Colon (tissue), 2 donors: ENCODE data around the gene ZFHX3.

Experiments used
- FAIRE-seq: peaks from 2 replicates; lab custom pipeline; 2012; peaks lifted over from hg19 to GRCh38; lab: Jason Lieb, UNC
- donor health status: control.
- donor health status: control.

Gene ZFHX3

DNA sequence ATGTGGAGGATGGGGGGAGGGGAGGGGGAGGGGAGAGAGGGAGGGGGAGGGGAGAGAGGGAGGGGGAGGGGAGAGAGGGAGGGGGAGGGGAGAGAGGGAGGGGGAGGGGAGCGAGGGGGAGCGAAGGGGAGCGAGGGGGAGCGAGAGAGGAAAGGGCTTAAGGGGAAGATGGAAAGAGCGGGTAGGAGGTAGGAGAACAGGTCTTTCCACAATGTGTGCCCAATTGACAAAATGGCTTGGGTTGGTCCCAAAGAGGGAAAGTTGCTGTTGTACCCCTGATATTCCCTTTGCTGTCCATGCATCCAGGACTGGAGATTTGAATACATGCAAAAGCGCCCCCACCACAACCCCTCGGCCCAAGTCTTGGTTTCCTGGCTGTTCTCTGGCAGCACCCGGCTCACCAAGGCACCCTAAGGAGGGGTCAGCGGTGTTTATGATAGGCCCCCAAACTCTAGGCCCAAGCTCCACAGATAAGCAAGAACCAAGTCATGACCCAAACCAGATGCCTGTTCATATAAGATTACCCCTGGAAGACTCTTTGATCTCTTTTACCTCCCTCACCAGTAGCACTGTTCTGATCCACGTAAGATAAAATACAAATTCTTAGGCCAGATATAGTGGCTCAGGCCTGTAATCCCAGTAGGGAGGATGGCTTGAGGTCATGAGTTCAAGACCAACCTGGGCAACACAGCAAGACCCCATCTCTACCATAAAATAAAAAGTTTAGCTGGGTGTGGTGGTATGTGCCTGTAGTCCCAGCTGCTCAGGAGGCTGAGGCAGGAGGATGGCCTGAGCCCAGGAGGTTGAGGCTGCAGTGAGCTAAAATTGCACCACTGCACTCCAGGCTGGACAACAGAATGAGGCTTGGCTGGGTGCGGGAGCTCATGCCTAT is 119.6 kb downstream of the ZFHX3 start:
- FAIRE-seq: no peak

DNA sequence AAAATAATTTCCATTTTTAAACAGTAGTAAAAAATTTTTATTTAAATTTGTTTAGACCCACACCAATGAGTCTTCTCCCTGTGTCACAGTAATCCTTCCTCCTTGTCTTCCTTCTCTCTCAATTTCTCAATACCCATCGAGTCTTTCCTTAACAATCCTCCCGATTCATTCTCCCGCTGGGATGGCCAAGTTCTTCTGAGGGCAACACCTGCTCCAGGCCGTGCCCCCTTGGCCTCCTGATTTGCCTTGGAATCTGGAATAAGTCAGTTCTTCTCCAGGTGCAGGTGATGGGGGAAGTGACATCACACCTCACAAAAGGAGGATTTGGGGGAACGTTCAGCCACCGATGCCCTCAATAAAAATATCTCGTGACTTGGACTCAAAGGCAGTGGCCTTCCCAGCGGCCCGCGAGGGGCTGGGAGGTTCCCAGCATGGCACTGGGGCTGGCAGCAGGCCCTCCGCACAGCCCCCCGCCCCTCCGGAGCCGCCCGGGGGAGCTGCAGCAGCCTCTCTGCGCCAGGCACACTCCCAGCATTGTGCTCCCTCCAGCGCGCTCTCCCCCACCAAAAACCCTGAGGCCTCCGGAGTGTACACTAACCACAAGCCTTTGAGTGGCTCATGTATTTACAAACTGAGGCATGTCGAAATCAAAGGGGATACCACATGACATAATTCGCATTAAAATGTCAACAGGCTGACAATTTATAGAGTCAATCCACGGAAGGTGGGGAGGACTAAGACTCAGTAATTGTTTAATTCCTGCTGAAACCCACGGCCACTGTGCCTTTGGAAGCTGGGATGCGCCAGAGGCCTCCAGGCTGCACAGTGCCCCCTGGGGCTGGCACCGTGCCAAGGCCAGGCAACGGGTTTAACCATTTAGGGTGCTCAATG is 120.5 kb downstream of the ZFHX3 start:
- no peak for FAIRE-seq

DNA sequence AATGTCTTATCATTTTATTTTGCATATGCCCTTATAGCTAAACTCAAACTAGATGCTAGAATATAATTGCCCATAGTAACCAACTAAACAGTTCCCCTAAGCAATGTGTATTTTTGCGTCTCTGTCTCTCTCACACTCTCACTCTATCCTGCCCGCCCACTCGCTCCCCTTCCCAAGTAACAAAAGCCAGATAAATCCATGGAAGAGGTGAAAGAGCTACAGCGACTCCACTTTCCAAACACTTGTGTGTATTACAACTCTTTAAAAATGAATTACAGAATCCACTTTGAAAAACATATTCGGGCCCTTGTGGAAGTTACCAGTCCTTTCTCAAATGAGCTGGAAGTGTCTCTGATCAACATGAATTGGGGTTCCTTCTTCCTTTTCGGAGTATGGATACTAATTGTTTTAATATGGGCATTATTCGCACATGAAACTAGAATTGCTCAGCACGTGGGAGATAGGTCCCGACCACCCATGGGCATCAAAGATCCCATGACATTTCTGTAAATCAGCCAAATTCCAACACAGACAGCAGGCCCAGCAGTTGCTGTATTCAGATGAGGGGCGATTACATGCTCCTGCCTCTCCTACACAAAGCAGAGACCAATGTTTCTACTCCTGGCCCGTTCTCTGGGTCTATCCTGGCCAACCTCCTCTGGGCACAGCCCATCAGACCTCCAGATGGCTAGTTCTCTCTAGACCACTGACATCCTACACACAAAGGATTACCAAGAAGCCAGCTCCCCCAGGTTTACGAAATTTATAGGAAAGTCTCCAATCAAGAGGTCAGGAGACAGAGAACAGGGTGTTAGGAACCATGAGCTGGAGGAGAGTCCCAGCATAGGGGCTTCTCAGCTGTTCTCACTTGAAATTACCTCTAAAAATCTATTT is 121.5 kb downstream of the ZFHX3 start:
- FAIRE-seq: no peak

DNA sequence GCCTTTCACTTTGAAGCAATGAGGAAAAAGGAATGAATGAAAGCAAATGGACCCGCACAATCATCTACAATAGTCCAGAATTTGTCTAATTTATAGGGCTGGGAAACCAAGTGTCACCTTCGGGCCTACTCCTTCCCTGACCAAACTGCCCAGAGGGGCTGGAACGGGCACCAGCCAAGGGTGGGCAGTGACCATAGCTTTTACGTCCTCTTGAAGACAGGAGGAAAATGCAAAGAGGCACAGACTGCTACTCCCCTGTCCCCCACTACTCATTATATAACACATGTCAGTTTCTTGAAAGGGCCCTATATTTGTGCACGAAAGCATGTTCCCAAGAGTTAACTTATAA is 122.3 kb downstream of the ZFHX3 start:
- FAIRE-seq: no peak

DNA sequence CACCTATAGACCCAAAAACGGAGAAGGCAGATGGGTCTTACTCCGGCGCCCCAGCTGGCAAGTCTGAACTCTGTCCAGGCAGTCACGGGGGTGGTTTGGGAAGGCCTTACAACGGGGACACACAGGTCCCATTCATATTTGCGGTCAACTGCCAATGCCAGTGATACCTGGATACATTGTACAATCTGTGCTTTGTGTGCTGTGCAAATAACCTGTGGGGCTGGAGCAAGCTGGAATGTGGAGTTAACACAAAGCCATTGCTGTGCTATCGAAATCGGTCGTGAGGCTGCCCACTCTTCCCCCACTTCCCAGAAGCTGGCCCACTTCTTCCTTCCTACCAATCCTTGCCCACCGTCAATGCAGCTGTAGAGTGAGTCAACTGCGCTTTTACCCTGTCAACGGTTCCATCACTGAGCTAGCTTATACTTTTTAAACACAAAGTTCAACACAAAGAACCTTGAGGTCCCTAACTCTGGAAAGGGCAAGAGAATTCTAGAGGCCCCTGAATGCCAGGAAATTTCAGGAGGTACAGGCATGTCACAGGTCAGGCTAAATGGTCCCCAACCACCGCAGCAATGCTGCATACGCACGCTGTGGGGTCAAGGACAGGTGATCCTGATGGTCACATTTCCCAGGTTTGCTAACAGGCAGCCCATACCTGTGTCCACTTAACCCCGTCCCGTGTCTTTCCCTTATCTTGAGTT is 122.8 kb downstream of the ZFHX3 start:
- FAIRE-seq: no peak

GRCh38 chr16:72924537-72924926 is 123.4 kb downstream of the ZFHX3 start:
- no peak for FAIRE-seq

- no peak for FAIRE-seq
These were observed 124.2 kb downstream of the ZFHX3 start for GRCh38 chr16:72923757-72924156.

DNA sequence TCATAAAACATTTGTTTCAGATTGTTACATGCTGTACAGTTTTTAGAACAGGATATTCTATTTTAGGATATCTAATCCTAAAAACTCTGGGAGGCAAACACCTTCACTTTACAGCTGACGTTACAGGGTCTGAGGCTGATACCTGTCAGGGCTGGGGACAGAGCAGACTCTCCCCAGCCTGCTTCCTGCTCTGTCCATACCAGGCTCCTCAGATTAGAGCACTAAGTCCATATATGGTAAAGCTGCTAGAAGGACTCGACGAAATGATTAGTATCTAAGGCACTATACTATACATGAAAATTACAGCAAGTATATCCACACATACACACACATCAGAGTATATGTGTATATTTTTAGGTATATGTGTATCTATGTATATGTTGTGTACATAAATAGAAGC is 125.2 kb downstream of the ZFHX3 start:
- no peak for FAIRE-seq

GRCh38 chr16:72921620-72922019 is 126.3 kb downstream of the ZFHX3 start:
- FAIRE-seq: no peak

- no peak for FAIRE-seq
These were observed 126.8 kb downstream of the ZFHX3 start for GRCh38 chr16:72921106-72921505.

GRCh38 chr16:72917051-72917450 is 130.9 kb downstream of the ZFHX3 start:
- FAIRE-seq: no peak

DNA sequence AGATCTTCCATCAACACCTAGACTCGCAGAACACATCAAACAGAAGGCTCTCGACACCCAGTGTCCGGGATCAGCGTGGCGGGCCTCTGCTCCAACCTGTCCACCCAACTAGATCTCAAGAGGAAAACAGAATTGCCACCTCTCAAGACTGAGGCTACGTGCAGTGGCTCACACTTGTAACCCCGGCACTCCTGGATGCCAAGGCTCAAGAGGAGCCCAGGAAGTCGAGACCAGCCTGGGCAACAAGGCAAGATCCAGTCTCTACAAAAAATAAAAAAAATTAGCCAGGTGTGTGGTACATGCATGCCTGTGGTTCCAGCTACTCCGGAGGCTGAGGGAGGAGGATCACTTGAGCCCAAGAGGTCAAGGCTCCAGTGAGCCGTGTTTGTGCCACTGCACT is 132.6 kb downstream of the ZFHX3 start:
- no peak for FAIRE-seq

- FAIRE-seq: no peak
These were observed 134.4 kb downstream of the ZFHX3 start for GRCh38 chr16:72913551-72913950.

- no peak for FAIRE-seq
These were observed 136.0 kb downstream of the ZFHX3 start for GRCh38 chr16:72911971-72912370.

DNA sequence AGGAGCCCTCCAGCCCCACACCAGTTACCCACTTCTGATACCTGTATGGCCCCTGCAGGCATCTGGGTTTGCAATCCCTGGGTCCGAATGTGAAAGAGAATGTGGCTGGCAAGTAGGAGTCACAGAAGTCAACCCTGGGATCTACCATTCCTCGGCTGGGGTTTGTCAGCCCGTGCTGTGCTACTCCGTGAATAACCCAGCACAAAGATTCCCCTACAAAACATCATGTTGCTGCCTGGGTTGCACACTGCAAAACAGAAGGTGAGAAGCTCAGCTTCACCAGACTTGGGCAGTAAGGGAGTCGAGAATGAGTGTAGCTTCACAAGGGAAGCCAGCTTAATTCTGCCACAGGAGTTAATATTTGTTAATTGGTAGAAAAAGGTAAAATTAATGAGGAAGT is 137.1 kb downstream of the ZFHX3 start:
- no peak for FAIRE-seq

DNA sequence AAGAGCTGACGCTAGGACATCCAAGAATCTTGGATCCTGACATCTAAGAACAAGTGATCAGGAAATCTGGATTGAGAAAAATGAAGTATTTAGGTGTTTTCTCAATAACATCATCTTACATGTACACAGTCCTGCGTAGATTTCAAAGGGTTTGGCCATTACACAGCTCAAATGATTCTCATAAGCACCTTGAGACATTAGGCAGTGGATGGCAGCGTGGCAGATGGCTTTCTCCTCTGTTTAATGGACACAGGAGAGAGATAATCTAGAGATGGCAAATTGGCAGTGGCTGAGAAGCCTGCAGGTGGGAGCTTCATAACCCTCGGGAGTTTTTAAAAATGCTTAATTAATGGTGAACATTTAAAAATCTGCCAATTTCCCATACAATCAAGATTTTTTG is 137.5 kb downstream of the ZFHX3 start:
- no peak for FAIRE-seq

DNA sequence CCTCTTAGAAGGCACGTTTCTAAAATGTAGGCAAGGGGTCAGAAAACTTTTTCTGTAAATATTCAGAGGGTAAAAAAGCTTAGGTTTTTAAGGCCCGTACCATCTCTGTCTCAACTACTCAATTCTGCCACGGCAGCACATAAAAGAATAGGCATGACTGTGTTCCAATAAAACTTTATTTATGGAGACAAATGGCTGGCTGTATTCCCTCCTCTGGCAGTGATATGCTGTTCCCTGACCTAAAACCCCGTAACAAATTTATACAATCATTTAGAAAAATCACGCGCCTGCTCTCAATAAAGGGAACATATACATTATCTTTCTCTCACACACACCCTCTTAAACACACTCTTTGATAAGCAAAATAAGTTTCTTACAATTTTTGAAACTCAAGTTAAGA is 138.7 kb downstream of the ZFHX3 start:
- FAIRE-seq: no peak

DNA sequence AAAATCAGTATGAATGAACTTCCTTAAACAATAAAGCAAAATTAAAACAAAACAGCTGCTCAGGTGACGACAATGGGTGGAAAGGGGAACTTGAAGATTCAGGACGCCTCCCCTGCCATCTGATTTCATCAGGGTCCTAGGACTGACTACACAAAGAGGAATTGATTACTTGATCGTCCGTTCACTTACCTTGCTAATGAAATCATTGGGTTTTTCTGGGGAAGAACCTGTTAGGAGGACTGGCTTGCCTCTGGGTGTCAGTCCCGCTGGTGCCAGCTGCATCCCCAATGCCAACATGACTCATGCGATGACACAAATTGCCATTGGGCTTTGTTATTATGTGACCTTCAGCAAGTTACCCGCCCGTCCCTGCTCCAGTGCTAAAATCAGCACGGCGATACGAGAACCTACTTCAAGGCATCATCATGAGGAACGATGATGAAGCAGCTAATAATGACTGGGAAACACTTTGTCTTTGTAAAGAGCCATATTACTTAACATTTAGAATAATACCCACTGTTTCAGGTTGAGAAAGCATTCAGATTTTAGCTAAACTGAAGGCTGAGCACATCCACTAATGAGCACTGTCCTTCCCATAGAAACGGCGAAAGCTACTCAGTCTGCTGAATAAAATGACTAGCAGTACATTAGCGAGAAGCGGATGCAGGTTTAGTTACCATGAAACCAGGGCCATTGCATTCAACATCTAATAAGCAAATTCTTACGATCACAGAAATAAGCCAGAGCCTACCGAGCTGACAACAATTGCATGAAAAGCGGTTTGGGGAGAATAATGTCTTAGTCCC is 139.4 kb downstream of the ZFHX3 start:
- no peak for FAIRE-seq

- no peak for FAIRE-seq
These were observed 142.3 kb downstream of the ZFHX3 start for GRCh38 chr16:72905581-72905980.

DNA sequence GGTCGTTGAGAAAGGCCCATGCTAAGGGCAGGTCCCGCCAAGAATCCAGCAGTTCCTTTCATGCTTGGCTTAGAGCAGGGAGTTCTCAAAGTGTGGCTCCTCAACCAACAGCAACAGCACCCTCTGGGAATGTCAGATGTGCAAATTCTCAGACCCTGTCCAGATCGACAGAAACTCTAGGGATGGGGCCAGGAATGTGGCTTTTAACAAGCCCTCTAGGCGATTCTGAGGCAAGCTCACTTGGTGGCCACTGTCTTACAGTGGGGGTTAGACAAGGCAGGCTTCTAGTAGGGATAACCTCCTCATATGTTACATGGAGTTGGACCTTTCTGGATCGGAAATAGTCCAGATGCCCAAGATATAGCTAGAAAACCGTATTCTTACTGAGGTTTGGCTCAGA is 144.8 kb downstream of the ZFHX3 start:
- no peak for FAIRE-seq

GRCh38 chr16:72902206-72902605 is 145.7 kb downstream of the ZFHX3 start:
- no peak for FAIRE-seq
